ENCODE data around the gene WDFY2. TPM values are rescaled to one million over a fixed set of nuclear protein-coding genes. Genes with fewer than 3 reads are reported as not detected.

The WDFY2 gene, protein sequence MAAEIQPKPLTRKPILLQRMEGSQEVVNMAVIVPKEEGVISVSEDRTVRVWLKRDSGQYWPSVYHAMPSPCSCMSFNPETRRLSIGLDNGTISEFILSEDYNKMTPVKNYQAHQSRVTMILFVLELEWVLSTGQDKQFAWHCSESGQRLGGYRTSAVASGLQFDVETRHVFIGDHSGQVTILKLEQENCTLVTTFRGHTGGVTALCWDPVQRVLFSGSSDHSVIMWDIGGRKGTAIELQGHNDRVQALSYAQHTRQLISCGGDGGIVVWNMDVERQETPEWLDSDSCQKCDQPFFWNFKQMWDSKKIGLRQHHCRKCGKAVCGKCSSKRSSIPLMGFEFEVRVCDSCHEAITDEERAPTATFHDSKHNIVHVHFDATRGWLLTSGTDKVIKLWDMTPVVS
- 10 to 100 TPM; 29.5 to 32.1 (median 31.3) TPM for total RNA-seq
- total RNA-seq (2013): 35.4 TPM

DNA sequence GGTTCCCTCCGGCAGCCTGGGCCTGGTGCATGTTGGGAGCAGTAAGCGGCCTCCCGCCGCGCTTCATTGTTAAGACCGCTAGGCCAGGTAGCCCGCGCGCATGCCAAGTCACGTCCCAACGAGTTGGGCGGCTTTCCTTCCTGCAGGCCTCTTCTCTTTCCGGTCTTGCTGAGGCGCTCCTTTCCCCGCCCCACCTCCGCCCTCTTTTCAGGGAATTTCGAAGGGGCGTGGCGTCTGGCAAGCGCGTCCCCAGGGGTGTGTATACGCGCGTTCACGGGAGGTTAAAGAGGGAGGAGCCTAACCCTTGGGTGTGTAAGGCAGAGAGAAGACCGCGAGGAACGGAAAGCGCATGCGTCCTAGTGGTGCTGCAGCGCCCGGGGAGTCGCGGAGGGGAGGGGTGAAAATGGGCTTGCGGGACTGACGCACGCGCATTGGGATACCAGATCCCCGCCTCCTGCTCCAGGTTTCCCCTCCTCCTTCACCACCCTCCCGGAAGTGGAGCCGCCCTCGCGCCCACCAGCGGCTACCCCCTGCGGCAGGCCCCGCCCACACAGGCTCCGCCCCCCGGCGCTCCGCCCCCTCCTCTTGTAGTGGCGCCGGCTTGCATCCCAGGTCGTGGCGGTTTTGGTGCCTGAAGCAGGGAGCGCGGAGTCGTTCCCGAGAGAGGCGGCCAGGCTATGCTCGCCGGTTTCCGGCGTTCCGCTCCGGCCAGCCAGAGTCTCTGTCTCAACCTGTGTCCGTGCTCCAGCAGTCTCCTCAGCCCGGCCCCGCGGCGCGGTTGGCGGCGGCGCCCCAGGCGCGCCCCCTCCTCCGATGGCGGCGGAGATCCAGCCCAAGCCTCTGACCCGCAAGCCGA lies at the start of gene WDFY2:
TSS of gene WDFY2 (plus strand) at position 588 of the 856 bp plus-strand sequence. CDS start at position 814, 226 bp downstream.
- no peaks in the 10 kb centered on the region for H3K27me3 ChIP-seq (ENCODE audit: control insufficient read depth, insufficient read depth, low read length)
- peaks cover 26 to 35% of the 10 kb centered on the region in 2 donors for H3K4me1 Mint-ChIP-seq

DNA sequence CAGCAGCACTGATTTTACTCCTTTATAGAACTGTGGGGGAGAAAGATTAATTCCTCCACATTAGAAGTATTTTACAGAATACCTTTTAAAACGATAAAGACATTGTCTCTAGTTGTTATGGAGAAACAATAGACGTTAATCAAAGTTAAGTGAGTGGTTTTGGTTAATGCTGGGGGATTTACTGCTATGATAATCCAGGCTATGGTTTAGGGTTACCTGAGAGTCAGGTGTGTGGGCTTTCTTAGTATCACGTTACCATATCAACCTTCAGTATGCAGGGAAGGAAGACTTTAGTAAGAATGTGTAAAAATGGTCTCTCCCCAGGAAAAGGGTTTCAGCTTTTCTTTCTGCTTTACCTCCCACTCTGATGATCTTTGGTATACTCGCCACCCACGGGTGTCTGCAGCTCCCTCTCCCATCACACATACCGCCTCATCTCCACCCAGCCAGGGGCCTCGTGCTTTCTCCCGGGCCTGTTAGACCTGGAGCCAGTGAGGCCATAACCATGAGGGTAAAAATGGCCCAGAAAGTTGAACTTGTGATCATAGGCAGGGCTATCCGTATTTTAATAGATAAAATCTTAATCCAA lies 45.6 kb upstream of the WDFY2 start:
- H3K27me3 Mint-ChIP-seq (ENCODE audit: low read depth in 2 of 2): no peaks in the 10 kb centered on the region
- TF ChIP-seq, protein P1, sequence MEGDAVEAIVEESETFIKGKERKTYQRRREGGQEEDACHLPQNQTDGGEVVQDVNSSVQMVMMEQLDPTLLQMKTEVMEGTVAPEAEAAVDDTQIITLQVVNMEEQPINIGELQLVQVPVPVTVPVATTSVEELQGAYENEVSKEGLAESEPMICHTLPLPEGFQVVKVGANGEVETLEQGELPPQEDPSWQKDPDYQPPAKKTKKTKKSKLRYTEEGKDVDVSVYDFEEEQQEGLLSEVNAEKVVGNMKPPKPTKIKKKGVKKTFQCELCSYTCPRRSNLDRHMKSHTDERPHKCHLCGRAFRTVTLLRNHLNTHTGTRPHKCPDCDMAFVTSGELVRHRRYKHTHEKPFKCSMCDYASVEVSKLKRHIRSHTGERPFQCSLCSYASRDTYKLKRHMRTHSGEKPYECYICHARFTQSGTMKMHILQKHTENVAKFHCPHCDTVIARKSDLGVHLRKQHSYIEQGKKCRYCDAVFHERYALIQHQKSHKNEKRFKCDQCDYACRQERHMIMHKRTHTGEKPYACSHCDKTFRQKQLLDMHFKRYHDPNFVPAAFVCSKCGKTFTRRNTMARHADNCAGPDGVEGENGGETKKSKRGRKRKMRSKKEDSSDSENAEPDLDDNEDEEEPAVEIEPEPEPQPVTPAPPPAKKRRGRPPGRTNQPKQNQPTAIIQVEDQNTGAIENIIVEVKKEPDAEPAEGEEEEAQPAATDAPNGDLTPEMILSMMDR (IDR thresholded peaks at IDR 0.05): no peak
- no peak overlapping the region for H3K27ac Mint-ChIP-seq
- intact Hi-C loops (cut with micrococcal nuclease): no loop called here
- no peak overlapping the region for H3K4me3 Mint-ChIP-seq
- no peaks in the 10 kb centered on the region for H3K36me3 ChIP-seq (ENCODE audit: control insufficient read depth, insufficient read depth, low read length)
- 93% methylated on average over 9 of the region's 9 CpGs for WGBS (ENCODE audit: insufficient coverage)
- H3K4me1 ChIP-seq (ENCODE audit: control insufficient read depth, insufficient read depth, low read length): peaks cover 8% of the 10 kb centered on the region
- no peaks in the 10 kb centered on the region for H3K9me3 Mint-ChIP-seq
- ATAC-seq: no peak
- no peaks in the 10 kb centered on the region for H3K27me3 ChIP-seq (ENCODE audit: control insufficient read depth, insufficient read depth, low read length)
- no peak overlapping the region for H3K27ac ChIP-seq (ENCODE audit: low read length)
- H3K36me3 Mint-ChIP-seq: no peaks in the 10 kb centered on the region
- peaks cover 14 to 39% of the 10 kb centered on the region in 2 donors for H3K4me1 Mint-ChIP-seq
- H3K9me3 ChIP-seq (ENCODE audit: control insufficient read depth, insufficient read depth, low read length): no peaks in the 10 kb centered on the region
- no peak for DNase-seq
- H3K4me3 ChIP-seq (ENCODE audit: low read length): no peak overlapping the region

More for the DNA sequence above, at the start of gene WDFY2:
- Mint-ChIP-seq H3K27me3 (ENCODE audit: low read depth in 2 of 2) (no peaks in the 10 kb centered on the region), H3K9me3 (no peaks in the 10 kb centered on the region), H3K36me3 (no peaks in the 10 kb centered on the region), H3K4me3 (peak within 1 kb of the TSS; percentile 94), H3K27ac (peak within 1 kb of the TSS; percentile 88 to 90)
- TF ChIP-seq, protein P1 (IDR thresholded peaks at IDR 0.05): no peak
- H3K4me3 ChIP-seq (ENCODE audit: low read length): peak within 1 kb of the TSS; percentile 83
- DNase-seq: peak; percentile 99 to 100
- peak; percentile 82 to 95 (median 84) for ATAC-seq
- H3K36me3 ChIP-seq (ENCODE audit: control insufficient read depth, insufficient read depth, low read length): no peaks in the 10 kb centered on the region
- WGBS (ENCODE audit: insufficient coverage): under 1% methylated on average over 81 of the region's 81 CpGs
- peaks cover 10% of the 10 kb centered on the region for H3K4me1 ChIP-seq (ENCODE audit: control insufficient read depth, insufficient read depth, low read length)
- H3K27ac ChIP-seq (ENCODE audit: low read length): peak within 1 kb of the TSS; percentile 86
- no peaks in the 10 kb centered on the region for H3K9me3 ChIP-seq (ENCODE audit: control insufficient read depth, insufficient read depth, low read length)
- intact Hi-C loops (cut with micrococcal nuclease): loop anchor here (1.0 to 10.0 kb wide), 5 partner anchors 61 to 428 kb away; partner anchors contain the start of genes ALG11, ATP7B and INTS6

DNA sequence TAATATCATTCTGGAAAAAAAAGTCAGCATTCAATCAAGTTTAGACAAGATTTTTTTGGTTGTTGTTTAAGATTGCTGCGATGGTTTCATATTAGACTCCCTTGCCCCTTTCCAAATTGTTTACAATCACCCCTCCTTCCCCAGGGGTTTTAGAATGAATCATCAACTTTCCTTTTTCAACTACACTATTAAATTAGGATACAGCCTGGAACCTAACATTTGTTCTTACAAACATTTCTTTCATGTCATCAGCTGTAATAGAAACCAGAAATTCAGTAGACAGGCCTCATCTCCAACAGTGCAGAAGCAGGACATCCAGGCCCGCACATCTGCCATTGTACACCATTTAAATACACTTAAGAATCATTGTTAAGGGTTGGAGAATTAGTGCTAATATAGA lies 44.4 kb upstream of the WDFY2 start:
- no peaks in the 10 kb centered on the region for H3K9me3 Mint-ChIP-seq
- 56% methylated on average over 1 of the region's 2 CpGs for WGBS (ENCODE audit: insufficient coverage)
- H3K4me3 Mint-ChIP-seq: no peak overlapping the region
- Histone ChIP-seq H3K27ac (ENCODE audit: low read length) (no peak overlapping the region), H3K4me3 (ENCODE audit: low read length) (no peak overlapping the region), H3K9me3 (ENCODE audit: control insufficient read depth, insufficient read depth, low read length) (no peaks in the 10 kb centered on the region), H3K4me1 (ENCODE audit: control insufficient read depth, insufficient read depth, low read length) (no peaks in the 10 kb centered on the region), H3K27me3 (ENCODE audit: control insufficient read depth, insufficient read depth, low read length) (no peaks in the 10 kb centered on the region), H3K36me3 (ENCODE audit: control insufficient read depth, insufficient read depth, low read length) (no peaks in the 10 kb centered on the region)
- H3K4me1 Mint-ChIP-seq: peaks cover 2 to 27% of the 10 kb centered on the region in 2 donors
- no peak for ATAC-seq
- TF ChIP-seq, protein P1 (IDR thresholded peaks at IDR 0.05): no peak
- H3K27ac Mint-ChIP-seq: no peak overlapping the region
- no peak for DNase-seq
- no peaks in the 10 kb centered on the region for H3K27me3 Mint-ChIP-seq (ENCODE audit: low read depth in 2 of 2)
- H3K36me3 Mint-ChIP-seq: no peaks in the 10 kb centered on the region
- intact Hi-C loops (cut with micrococcal nuclease): no loop called here
